MCF 10A (cell line): Measurements from ENCODE around the gene B3GNT7. TPM values are rescaled to one million over a fixed set of nuclear protein-coding genes. Genes with fewer than 3 reads are reported as not detected.
"Not testable (repeated sequence)": the region's sequence is repeated elsewhere in the genome, so short reads cannot be mapped to it uniquely, and the experiment has no call there.

Source experiments
- BruUV-seq: library from RNA; stranded (reverse); fragments of 400-500 nt; replicated peaks from 2 replicates; lab custom pipeline; 2021; lab: Mats Ljungman, UMichigan
- CTCF ChIA-PET: fragments of 300-600 bp; sonication (Branson Sonifier 250); formaldehyde crosslinking; extraction: SDS; loops from one replicate; lab custom pipeline; 2021; ENCODE audit warnings: antibody characterized with exemption, inconsistent platforms; lab: Yijun Ruan, JAX
- POLR2A ChIA-PET: fragments of 300-600, 350-650 bp; sonication (Branson Sonifier 250); formaldehyde crosslinking; extraction: SDS; loops from one replicate; lab custom pipeline; 2020; ENCODE audit warnings: antibody characterized with exemption, inconsistent platforms; lab: Yijun Ruan, JAX
- DNase-seq: peaks from one replicate; pipeline ENCODE4 v3.0.0-alpha.2; 2018; ENCODE audit not compliant: unreplicated experiment
- H3K27ac Mint-ChIP-seq: one replicate; pipeline ENCODE4 v1.8.0; 2022; ENCODE audit warnings: mild to moderate bottlenecking, low read depth, mixed read lengths; ENCODE audit not compliant: unreplicated experiment
- H3K27me3 Mint-ChIP-seq: one replicate; pipeline ENCODE4 v1.8.0; 2022; ENCODE audit warnings: mixed read lengths; ENCODE audit not compliant: insufficient read depth, unreplicated experiment
- H3K36me3 Mint-ChIP-seq: one replicate; pipeline ENCODE4 v1.8.0; 2022; ENCODE audit warnings: mild to moderate bottlenecking, moderate library complexity, mixed read lengths; ENCODE audit not compliant: insufficient read depth, unreplicated experiment
- H3K4me1 Mint-ChIP-seq: one replicate; pipeline ENCODE4 v1.8.0; 2022; ENCODE audit warnings: mixed read lengths; ENCODE audit not compliant: insufficient read depth, unreplicated experiment
- H3K4me3 Mint-ChIP-seq: one replicate; pipeline ENCODE4 v1.8.0; 2022; ENCODE audit warnings: mild to moderate bottlenecking, moderate library complexity, mixed read lengths; ENCODE audit not compliant: unreplicated experiment
- H3K9me3 Mint-ChIP-seq: one replicate; pipeline ENCODE4 v1.8.0; 2022; ENCODE audit warnings: mixed read lengths; ENCODE audit not compliant: unreplicated experiment
- CTCF ChIP-seq: fragments of 200-600 bp; IDR thresholded peaks from one replicate; pipeline ENCODE4 v1.8.0; 2022; ENCODE audit warnings: antibody characterized with exemption, mild to moderate bottlenecking; ENCODE audit not compliant: unreplicated experiment
- intact Hi-C: fragments of 100-400 bp; cut with micrococcal nuclease; formaldehyde crosslinking; loops from 2 replicates; pipeline ENCODE4 v1.14.1; 2022
- total RNA-seq: library from RNA; stranded (reverse); gene quantifications from 2 replicates; pipeline ENCODE4 v1.2.3, GENCODE V29; 2022

The B3GNT7 gene
- total RNA-seq, 1 experiment from 2014 or later, result not detected

DNA sequence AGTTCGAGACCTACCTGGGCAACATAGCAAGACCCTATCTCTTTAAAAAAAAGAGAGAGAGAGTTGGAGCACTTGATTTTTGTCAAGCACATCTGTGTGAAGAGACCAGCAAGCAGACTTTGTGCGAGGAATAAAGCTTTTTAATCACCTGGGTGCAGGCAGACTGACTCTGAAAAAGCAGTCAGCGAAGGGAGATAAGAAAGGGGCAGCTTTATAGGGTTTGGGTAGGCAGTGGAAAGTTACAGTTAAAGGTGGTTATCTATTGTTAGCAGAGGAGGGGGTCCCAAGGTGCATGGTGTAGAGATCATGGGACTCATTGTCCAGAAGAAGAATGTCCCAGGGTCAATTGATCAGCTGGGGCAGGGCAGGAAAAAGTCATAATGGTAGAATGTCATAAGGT is 34.4 kb downstream of the B3GNT7 start:
- no peak for TF ChIP-seq CTCF
- intact Hi-C loops, result no loop called here
- Mint-ChIP-seq H3K9me3 (peaks cover 20% of the 10 kb centered on the region), H3K36me3 (no peaks in the 10 kb centered on the region), H3K4me1 (no peaks in the 10 kb centered on the region), H3K27me3 (no peaks in the 10 kb centered on the region), H3K27ac (no peak overlapping the region), H3K4me3 (no peak overlapping the region)
- no peak for DNase-seq
- ChIA-PET POLR2A (no interaction called here), CTCF (interaction anchor here (0.6 to 1.5 kb wide), 3 partner anchors 14 to 203 kb away, joined by 3 to 8 read pairs (median 3); no protein-coding TSS in a partner anchor)
- no TSS peak for BruUV-seq

DNA sequence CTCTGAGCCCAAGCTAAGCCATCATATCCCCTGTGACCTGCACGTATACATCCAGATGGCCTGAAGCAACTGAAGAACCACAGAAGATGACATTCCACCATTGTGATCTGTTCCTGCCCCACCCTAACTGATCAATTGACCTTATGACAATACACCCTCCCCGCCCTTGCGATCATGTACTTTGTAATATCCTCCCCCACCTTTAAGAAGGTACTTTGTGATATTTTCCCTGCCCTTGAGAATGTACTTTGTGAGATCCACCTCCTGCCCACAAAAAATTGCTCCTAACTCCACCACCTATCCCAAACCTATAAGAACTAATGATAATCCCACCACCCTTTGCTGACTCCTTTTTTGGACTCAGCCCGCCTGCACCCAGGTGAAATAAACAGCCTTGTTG is 34.9 kb downstream of the B3GNT7 start:
- POLR2A ChIA-PET, H3K27me3 Mint-ChIP-seq, H3K27ac Mint-ChIP-seq, H3K36me3 Mint-ChIP-seq, BruUV-seq, intact Hi-C loops, H3K4me1 Mint-ChIP-seq, DNase-seq, H3K4me3 Mint-ChIP-seq: not testable (repeated sequence)
- H3K9me3 Mint-ChIP-seq, result peaks cover 20% of the 10 kb centered on the region
- CTCF ChIA-PET, result interaction anchor here (0.6 to 1.5 kb wide), 4 partner anchors 15 to 203 kb away, joined by 3 to 8 read pairs (median 4); no protein-coding TSS in a partner anchor

DNA sequence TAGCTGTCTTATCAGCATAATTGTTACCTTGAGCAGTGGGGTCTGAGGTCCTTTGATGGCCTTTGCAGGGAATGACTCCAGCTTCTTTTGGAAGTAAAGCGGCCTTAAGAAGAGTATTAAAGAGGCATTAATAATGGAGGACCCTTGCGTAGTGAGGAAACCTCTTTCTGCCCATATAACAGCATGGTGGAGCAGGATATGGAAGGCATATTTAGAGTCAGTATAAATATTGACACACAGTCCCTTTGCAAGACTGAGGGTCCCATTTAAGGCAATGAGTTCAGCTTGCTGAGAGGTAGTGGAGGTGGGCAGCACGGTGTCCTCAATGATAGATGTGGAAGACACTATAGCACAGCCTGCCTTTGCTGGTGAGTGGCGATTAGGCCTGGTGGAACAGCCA is 36.1 kb downstream of the B3GNT7 start:
- intact Hi-C loops, result no loop called here

GRCh38 chr2:231433990-231434389 is 38.5 kb downstream of the B3GNT7 start:
- H3K4me3 Mint-ChIP-seq, result no peak overlapping the region
- BruUV-seq, result no TSS peak
- H3K4me1 Mint-ChIP-seq, result no peaks in the 10 kb centered on the region
- no peaks in the 10 kb centered on the region for H3K27me3 Mint-ChIP-seq
- intact Hi-C loops, result no loop called here
- H3K36me3 Mint-ChIP-seq, result no peaks in the 10 kb centered on the region
- peaks cover 20% of the 10 kb centered on the region for H3K9me3 Mint-ChIP-seq
- no peak overlapping the region for H3K27ac Mint-ChIP-seq
- CTCF ChIA-PET, result interaction anchor here (0.7 kb wide), 1 partner anchor 23 kb away, joined by 4 read pairs; no protein-coding TSS in a partner anchor
- POLR2A ChIA-PET, result no interaction called here
- no peak for TF ChIP-seq CTCF
- DNase-seq, result no peak

More for the DNA sequence above, 36.1 kb downstream of the B3GNT7 start:
- Mint-ChIP-seq H3K36me3 (no peaks in the 10 kb centered on the region), H3K27ac (no peak overlapping the region), H3K4me3 (no peak overlapping the region), H3K27me3 (no peaks in the 10 kb centered on the region), H3K4me1 (no peaks in the 10 kb centered on the region), H3K9me3 (peaks cover 20% of the 10 kb centered on the region)
- no peak for TF ChIP-seq CTCF
- POLR2A ChIA-PET, result interaction anchor here (0.9 kb wide), 1 partner anchor 14 kb away, joined by 3 read pairs; no protein-coding TSS in a partner anchor
- no TSS peak for BruUV-seq
- no peak for DNase-seq
- CTCF ChIA-PET, result interaction anchor here (0.8 to 0.9 kb wide), 2 partner anchors 19 to 204 kb away, joined by 3 read pairs; no protein-coding TSS in a partner anchor
